ENCODE results near the gene IGSF23. TPM values are rescaled to one million over a fixed set of nuclear protein-coding genes. Genes with fewer than 3 reads are reported as not detected.
A peak's percentile ranks its signal among the peaks of the same experiment; 100 is the strongest.

Gene IGSF23
- total and polyA plus RNA-seq, 2 experiments from 2014 or later, result 0.63 TPM; not detected in 1

GRCh38 chr19:44653343-44653742 lies 40.0 kb downstream of the IGSF23 start:
- DNase-seq, result no peak
- Histone ChIP-seq H2AFZ (no peak overlapping the region), H3K27me3 (replicated peaks; ENCODE audit: insufficient read depth) (no peaks in the 10 kb centered on the region), H3K4me2 (ENCODE audit: unreplicated experiment) (no peak overlapping the region), H3K27ac (no peak overlapping the region), H3K9me3 (ENCODE audit: low read depth) (no peaks in the 10 kb centered on the region), H3K9me2 (ENCODE audit: insufficient read depth) (no peaks in the 10 kb centered on the region), H3K36me3 (ENCODE audit: low read depth) (peaks cover 69% of the 10 kb centered on the region), H3F3A (ENCODE audit: insufficient read depth) (peaks cover 6% of the 10 kb centered on the region), H3K79me2 (ENCODE audit: insufficient read depth) (peaks cover 50% of the 10 kb centered on the region), H3K9ac (no peak overlapping the region), H3K4me1 (ENCODE audit: insufficient read depth) (peaks cover 6% of the 10 kb centered on the region), H3K4me3 (no peak overlapping the region), H4K20me1 (ENCODE audit: insufficient read depth) (no peaks in the 10 kb centered on the region)
- in situ Hi-C loops (cut with MboI), result no loop called here
- TF ChIP-seq EZH2 (IDR thresholded peaks at IDR 0.05; ENCODE audit: insufficient read depth, poor library complexity, severe bottlenecking) (no peak), EZH2phosphoT487 (IDR thresholded peaks at IDR 0.05; ENCODE audit: insufficient read depth, low read depth) (no peak)
- WGBS, 2 experiments (ENCODE audit: low coverage in 1 of 2, low lambda C conversion rate in 2 of 2, missing lambda C conversion rate in 2 of 2), result 90 to 92% methylated on average over 5 of the region's 5 CpGs

GRCh38 chr19:44653977-44654774 lies 40.8 kb downstream of the IGSF23 start:
- no peak overlapping the region for H2AFZ ChIP-seq
- no peak overlapping the region for H3K9ac ChIP-seq
- 66 to 68% methylated on average over 13 to 16 of the region's 16 CpGs for WGBS, 2 experiments (ENCODE audit: low coverage in 1 of 2, low lambda C conversion rate in 2 of 2, missing lambda C conversion rate in 2 of 2)
- H3K9me3 ChIP-seq (ENCODE audit: low read depth), result no peaks in the 10 kb centered on the region
- H4K20me1 ChIP-seq (ENCODE audit: insufficient read depth), result no peaks in the 10 kb centered on the region
- H3K27ac ChIP-seq, result no peak overlapping the region
- no peaks in the 10 kb centered on the region for H3K9me2 ChIP-seq (ENCODE audit: insufficient read depth)
- no peaks in the 10 kb centered on the region; the same call in 1 of the 2 replicates for H3F3A ChIP-seq (ENCODE audit: insufficient read depth)
- H3K36me3 ChIP-seq (ENCODE audit: low read depth), result peaks cover 77% of the 10 kb centered on the region
- no peak overlapping the region for H3K4me2 ChIP-seq (ENCODE audit: unreplicated experiment)
- TF ChIP-seq EZH2phosphoT487 (IDR thresholded peaks at IDR 0.05; ENCODE audit: insufficient read depth, low read depth), result no peak
- TF ChIP-seq EZH2 (IDR thresholded peaks at IDR 0.05; ENCODE audit: insufficient read depth, poor library complexity, severe bottlenecking), result no peak
- peak; percentile 71 for DNase-seq
- H3K4me1 ChIP-seq (ENCODE audit: insufficient read depth), result no peaks in the 10 kb centered on the region; the same call in 1 of the 2 replicates
- no peaks in the 10 kb centered on the region for H3K27me3 ChIP-seq (replicated peaks; ENCODE audit: insufficient read depth)
- in situ Hi-C loops (cut with MboI), result no loop called here
- peaks cover 42% of the 10 kb centered on the region for H3K79me2 ChIP-seq (ENCODE audit: insufficient read depth)
- no peak overlapping the region for H3K4me3 ChIP-seq

DNA sequence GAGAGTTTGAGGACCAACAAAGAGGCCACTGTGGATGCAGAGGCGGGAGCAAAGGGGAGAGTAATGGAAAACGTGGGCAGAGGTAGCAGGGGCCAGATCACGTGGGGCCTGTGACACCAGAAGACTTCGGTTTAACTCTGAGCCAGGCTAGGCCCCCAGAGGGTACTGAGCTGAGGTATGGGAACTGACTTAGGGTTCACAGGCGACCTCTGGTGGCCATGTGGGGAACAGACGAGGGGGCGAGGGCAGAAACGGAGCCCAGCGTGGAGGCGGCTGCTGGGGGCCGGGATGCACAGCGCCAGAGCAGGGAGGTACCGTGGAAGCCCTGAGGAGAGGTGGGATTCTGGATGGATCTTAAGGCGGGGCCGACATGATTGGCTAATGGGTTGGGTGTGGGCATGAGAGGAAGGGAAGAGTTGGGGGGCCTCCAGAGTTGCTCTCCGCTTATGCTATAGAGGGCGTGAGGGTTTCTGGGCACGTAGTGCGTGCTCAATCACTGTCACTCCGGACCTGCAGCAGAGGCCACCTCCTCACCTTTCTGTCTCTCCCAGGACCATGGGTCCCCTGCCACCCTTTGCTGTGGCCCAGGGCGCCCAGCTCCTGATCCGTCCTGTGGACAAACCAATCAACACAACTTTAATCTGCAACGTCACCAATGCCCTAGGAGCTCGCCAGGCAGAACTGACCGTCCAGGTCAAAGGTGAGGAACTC lies 44.0 kb downstream of the IGSF23 start:
- no peak overlapping the region for H3K27ac ChIP-seq
- WGBS, 2 experiments (ENCODE audit: low coverage in 1 of 2, low lambda C conversion rate in 2 of 2, missing lambda C conversion rate in 2 of 2), result 60 to 64% methylated on average over 25 of the region's 25 CpGs
- DNase-seq, result peak; percentile 70

DNA sequence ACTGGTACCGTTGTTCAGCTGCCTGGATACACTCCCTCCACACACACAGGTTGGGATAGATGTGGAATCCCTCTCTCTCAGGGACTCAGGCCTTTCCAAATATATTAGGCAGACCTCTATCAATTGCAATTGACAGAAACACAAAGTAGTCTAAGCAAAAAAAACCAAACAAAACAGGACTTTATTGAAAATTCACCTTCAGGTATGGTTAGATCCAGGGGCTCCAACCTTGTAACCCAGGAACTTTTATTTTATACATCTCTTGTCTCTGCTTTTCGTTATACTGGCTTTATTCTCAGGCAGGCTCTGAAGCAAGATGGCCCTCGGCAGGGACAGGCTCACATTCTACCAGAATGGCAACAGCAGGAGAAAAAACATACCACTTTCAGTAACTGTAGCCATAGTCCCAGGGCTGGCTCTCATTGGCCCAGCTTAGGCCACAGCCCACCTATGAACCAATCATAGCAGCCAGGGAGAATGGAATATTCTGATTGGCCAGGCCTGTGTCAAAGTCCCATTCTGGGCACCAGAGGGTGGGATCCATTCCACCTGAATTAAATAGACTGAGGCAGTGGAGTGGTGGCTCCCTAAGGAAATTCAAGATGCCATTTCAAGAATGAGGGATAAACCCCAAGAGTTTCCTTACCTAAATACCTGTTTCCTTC lies 44.8 kb downstream of the IGSF23 start:
- Histone ChIP-seq H3K4me1 (ENCODE audit: insufficient read depth) (no peaks in the 10 kb centered on the region; the same call in 1 of the 2 replicates), H4K20me1 (ENCODE audit: insufficient read depth) (no peaks in the 10 kb centered on the region), H3K9me2 (ENCODE audit: insufficient read depth) (no peaks in the 10 kb centered on the region), H2AFZ (no peak overlapping the region), H3K9ac (no peak overlapping the region), H3K27me3 (replicated peaks; ENCODE audit: insufficient read depth) (no peaks in the 10 kb centered on the region), H3K36me3 (ENCODE audit: low read depth) (peaks cover 78% of the 10 kb centered on the region), H3K27ac (no peak overlapping the region), H3K4me2 (ENCODE audit: unreplicated experiment) (no peak overlapping the region), H3K9me3 (ENCODE audit: low read depth) (no peaks in the 10 kb centered on the region), H3F3A (ENCODE audit: insufficient read depth) (peaks cover 10% of the 10 kb centered on the region), H3K79me2 (ENCODE audit: insufficient read depth) (peaks cover 7% of the 10 kb centered on the region; the same call in 1 of the 2 replicates), H3K4me3 (no peak overlapping the region)
- peak; percentile 20 for DNase-seq
- TF ChIP-seq EZH2phosphoT487 (IDR thresholded peaks at IDR 0.05; ENCODE audit: insufficient read depth, low read depth), result no peak
- TF ChIP-seq EZH2 (IDR thresholded peaks at IDR 0.05; ENCODE audit: insufficient read depth, poor library complexity, severe bottlenecking), result no peak
- 98 to 100% methylated on average over 3 of the region's 3 CpGs for WGBS, 2 experiments (ENCODE audit: low coverage in 1 of 2, low lambda C conversion rate in 2 of 2, missing lambda C conversion rate in 2 of 2)
- in situ Hi-C loops (cut with MboI), result loop anchor here (5.0 kb wide), 1 partner anchor 86 kb away; no protein-coding TSS in a partner anchor

More for the DNA sequence above, 44.0 kb downstream of the IGSF23 start:
- Histone ChIP-seq H3K36me3 (ENCODE audit: low read depth) (peaks cover 78% of the 10 kb centered on the region), H3K4me2 (ENCODE audit: unreplicated experiment) (no peak overlapping the region), H3K9me3 (ENCODE audit: low read depth) (no peaks in the 10 kb centered on the region), H3K27me3 (replicated peaks; ENCODE audit: insufficient read depth) (no peaks in the 10 kb centered on the region), H3F3A (ENCODE audit: insufficient read depth) (peaks cover 1% of the 10 kb centered on the region), H3K9me2 (ENCODE audit: insufficient read depth) (no peaks in the 10 kb centered on the region), H3K4me1 (ENCODE audit: insufficient read depth) (no peaks in the 10 kb centered on the region; the same call in 1 of the 2 replicates), H3K79me2 (ENCODE audit: insufficient read depth) (peaks cover 13% of the 10 kb centered on the region), H3K4me3 (no peak overlapping the region), H4K20me1 (ENCODE audit: insufficient read depth) (no peaks in the 10 kb centered on the region), H2AFZ (no peak overlapping the region), H3K9ac (no peak overlapping the region)
- in situ Hi-C loops (cut with MboI), result loop anchor here (5.0 kb wide), 1 partner anchor 85 kb away; no protein-coding TSS in a partner anchor
- no peak for TF ChIP-seq EZH2phosphoT487 (IDR thresholded peaks at IDR 0.05; ENCODE audit: insufficient read depth, low read depth)

All from GM23248 (cell line).